HG03442 (cell line): ENCODE data around the gene MMRN2.
"Not testable (repeated sequence)": the region's sequence is repeated elsewhere in the genome, so short reads cannot be mapped to it uniquely, and the experiment has no call there.

Experiments
- ATAC-seq: cut with Tn5 transposase; IDR thresholded peaks from one replicate; pipeline ENCODE4 v1.9.1; 2021; ENCODE audit warnings: mild to moderate bottlenecking, moderate library complexity; ENCODE audit not compliant: unreplicated experiment

MMRN2 gene, protein sequence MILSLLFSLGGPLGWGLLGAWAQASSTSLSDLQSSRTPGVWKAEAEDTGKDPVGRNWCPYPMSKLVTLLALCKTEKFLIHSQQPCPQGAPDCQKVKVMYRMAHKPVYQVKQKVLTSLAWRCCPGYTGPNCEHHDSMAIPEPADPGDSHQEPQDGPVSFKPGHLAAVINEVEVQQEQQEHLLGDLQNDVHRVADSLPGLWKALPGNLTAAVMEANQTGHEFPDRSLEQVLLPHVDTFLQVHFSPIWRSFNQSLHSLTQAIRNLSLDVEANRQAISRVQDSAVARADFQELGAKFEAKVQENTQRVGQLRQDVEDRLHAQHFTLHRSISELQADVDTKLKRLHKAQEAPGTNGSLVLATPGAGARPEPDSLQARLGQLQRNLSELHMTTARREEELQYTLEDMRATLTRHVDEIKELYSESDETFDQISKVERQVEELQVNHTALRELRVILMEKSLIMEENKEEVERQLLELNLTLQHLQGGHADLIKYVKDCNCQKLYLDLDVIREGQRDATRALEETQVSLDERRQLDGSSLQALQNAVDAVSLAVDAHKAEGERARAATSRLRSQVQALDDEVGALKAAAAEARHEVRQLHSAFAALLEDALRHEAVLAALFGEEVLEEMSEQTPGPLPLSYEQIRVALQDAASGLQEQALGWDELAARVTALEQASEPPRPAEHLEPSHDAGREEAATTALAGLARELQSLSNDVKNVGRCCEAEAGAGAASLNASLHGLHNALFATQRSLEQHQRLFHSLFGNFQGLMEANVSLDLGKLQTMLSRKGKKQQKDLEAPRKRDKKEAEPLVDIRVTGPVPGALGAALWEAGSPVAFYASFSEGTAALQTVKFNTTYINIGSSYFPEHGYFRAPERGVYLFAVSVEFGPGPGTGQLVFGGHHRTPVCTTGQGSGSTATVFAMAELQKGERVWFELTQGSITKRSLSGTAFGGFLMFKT

DNA sequence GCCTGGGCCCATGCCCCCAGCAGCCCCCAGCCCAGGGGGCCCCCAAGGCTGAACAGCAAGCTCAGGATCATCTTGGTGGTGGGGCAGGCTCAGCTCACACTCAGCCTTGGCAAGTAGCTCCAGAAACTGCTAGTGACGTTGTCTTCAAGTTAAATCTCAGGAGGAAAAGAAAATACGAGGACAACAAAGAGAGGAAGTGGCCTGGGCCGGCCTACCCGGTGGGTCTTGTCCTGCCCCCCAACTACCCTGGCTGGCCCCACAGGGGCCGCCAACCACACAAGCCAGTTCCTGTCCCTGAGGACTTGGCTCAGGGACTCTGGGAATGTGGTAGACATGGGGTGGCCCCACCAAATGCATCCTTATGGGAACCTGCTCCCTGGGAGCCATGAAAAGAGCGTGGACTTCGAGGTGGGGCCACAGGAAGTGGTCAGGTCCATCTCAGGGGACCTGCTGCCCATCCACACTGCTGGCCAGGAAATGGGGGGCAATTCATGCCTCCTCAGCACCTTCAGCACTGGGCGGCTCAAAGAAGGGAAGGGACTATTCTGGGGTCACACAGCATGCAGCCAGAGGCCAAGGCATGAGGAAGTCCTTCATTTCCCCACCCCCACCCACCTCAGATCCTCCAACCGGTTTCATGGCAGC is at the start of gene MMRN2:
TSS of gene MMRN2 (minus strand) at position 145 of the 645 bp plus-strand sequence. CDS start at position 71, 74 bp downstream.
- no peak for ATAC-seq

DNA sequence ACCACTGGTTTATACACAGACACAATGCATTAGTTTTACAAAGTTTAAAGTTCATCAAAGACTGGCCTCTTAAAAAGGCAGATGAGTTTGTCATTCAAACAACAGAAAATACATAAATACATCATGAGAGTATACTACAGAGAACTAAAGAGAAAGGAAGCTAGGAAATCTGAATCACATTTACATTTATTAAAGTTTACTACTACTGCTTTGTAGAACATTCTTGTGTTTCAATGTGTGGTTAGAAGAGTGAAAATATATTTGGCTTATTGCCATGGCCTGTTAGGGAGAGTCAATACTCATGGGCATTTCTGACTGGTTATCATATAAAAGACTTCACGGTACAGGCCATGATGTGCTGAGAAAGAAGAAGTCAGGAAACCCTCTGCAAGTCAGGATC is 49.7 kb upstream of the MMRN2 start:
- not testable (repeated sequence) for ATAC-seq

DNA sequence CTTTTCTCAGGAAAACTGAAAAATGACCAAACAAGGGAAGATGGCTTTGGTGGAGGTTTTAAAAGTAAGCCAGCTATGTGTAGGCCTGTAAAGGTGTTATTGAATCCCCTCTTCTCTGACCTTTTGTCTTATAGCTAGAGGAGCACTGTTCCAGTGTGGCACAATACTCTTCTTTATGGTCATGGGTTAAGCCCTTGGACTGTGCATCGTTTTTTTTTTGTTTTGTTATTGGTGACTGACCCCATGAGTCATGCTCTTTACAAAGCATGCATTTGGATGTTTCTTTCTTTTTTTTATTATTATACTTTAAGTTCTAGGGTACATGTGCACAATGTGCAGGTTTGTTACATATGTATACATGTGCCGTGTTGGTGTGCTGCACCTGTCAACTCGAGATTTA is 43.1 kb upstream of the MMRN2 start:
- no peak for ATAC-seq

DNA sequence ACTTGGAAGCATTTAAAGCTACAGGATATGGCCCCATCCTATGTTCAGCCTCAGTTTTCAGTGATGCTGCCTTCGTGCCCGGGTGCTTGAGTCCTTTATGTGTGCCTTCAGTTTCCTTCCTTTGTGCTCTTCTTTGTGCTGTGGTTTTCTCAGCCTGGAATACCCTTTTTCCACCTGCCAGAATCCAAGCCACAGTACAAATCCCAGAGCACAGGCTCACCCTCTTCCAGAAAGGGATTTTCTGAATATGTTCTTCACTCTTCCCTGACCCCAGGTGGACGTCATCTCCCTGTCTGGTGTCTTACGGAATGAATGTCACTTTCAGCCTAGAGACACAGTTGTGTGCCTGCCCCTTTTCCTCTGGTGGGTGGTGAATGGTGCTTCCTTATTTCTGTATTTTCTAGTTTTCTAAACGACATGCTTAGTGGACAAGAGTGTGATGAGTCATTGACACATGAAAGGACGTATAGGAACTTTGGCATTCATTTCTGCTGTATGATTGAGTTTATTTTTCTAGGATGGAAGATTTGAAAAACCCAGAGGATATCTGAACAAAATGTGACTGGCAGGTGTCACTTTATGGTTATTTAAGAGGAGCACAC is 42.5 kb upstream of the MMRN2 start:
- ATAC-seq: not testable (repeated sequence)

DNA sequence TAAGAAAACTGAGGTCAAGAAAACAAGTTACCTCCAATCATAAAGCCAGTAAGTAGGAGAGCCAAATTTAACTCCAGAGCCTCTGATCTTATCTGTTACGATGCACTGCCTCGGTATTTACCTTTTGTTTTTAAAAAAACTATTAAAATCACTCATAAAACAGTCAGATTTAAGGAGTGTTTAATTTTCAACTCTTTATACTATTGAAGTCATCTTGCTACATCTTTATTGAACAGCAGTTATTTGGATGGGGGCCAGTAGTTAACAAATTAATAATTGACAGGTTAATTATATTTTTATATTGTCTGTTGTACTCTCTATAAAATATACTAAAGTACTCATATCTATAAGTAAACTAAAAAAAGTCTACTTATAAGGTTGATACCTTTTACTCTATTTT is 35.5 kb upstream of the MMRN2 start:
- ATAC-seq: no peak

DNA sequence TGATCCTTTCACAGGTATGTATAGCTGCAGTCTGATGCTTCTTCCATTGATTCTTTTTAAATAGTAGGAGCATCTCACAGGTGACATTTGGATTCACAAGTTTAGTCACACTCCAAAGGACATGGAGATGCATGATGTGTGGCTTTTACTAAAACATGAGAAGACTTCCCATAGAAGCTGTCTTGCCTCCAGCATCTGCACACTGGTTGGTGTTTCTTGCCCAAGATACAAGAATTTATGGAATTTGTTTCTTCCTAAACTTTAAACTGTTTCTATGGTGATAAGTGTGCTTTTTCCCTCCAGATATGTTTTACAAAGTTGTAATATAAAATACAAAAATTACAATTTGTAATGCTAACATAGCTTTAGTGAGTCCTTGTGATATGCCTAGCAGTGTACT is 35.0 kb upstream of the MMRN2 start:
- no peak for ATAC-seq

DNA sequence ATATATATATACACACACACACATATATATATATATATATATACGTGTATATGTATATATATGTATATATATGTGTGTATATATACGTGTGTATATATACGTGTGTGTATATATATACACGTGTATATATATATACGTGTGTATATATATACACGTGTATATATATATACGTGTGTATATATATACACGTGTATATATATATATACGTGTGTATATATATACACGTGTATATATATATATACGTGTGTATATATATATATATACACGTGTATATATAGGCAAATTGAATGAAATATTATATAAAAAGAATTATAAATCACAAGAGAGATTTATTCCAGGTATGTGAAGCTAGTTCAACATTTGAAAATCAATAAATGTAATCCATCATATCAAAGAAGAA is 33.9 kb upstream of the MMRN2 start:
- not testable (repeated sequence) for ATAC-seq

DNA sequence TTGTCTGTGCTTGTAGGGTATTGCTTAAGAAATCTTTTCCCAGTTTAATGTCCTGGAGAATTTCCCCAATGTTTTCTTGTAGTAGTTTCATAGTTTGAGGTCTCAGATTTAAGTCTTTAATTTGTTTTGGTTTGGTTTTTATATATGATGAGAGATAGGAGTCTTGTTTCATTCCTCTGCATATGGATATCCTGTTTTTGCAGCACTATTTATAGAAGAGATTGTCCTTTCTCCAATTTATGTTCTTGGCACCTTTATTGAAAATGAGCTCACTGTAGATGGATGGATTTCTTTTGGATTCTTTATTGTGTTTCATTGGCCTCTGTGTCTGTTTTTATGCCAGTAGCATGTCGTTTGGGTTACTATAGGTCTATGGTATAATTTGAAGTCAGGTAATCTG is 31.1 kb upstream of the MMRN2 start:
- ATAC-seq: no peak

DNA sequence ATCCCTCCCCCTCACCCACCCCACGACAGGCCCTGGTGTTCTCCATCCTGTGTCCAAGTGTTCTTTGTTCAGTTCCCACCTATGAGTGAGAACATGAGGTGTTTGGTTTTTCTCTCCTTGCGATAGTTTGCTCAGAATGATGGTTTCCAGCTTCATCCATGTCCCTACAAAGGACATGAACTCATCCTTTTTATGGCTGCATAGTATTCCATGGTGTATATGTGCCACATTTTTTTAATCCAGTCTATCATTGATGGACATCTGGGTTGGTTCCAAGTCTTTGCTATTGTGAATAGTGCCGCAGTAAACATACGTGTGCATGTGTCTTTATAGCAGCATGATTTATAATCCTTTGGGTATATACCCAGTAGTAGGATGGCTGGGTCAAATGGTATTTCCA is 27.1 kb upstream of the MMRN2 start:
- not testable (repeated sequence) for ATAC-seq

DNA sequence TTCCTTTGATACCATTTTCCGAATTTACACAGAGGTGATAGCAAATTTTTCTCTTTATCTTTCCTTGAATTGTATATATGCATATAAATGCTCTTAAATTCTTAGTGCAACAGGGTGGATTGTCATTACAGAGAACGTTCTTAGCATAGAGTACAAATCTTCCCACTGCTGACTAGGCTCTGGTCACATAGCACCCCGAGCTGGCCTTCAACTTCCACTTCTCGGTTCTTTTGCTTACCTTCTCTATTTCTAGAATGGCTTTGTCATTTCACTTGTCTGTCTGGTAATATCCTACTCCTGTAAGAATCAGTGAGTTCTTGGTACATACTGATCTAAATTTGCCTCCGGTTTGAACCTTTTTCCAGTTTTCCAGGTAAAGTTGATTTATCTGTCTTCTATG is 24.3 kb upstream of the MMRN2 start:
- no peak for ATAC-seq

DNA sequence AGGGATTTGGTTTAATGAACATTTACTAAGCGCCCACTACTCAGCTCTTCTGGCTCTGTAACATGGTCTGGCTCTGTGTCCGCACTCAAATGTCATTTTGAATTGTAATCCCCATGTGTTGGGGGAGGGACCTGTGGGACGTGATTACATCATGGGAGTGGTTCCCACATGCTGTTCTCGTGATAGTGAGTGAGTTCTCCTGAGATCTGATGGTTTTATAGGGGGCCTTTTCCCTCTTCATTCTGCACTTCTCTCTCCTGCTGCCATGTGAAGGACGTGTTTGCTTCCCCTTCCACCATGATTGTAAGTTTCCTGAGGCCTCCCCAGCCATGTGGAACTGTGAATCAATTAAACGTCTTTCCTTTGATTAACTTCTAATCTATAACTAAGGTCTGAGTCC is 23.6 kb upstream of the MMRN2 start:
- not testable (repeated sequence) for ATAC-seq

DNA sequence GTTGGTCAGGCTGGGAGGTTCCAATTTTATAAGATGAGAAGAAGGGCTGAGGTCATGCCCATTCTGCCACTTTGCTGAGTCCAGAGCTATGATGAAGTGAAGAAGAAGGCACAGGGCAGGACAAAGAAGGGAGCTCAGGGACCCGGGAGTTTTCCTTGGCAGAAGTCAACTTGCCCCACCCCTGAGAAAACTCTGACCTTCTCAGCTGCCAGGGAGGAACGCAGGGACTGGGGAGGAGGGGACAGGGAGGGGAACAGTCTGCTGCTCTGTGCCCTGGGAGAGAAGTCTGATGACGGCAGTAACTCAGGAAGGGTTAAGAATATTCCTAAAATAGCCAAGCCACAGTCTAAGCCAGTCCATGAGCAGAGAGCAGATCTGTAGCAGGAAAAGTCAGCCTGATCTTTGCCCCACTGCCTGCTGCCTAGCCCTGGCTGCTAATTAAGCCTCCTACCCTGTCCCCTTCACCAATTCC is 22.6 kb upstream of the MMRN2 start:
- no peak for ATAC-seq

DNA sequence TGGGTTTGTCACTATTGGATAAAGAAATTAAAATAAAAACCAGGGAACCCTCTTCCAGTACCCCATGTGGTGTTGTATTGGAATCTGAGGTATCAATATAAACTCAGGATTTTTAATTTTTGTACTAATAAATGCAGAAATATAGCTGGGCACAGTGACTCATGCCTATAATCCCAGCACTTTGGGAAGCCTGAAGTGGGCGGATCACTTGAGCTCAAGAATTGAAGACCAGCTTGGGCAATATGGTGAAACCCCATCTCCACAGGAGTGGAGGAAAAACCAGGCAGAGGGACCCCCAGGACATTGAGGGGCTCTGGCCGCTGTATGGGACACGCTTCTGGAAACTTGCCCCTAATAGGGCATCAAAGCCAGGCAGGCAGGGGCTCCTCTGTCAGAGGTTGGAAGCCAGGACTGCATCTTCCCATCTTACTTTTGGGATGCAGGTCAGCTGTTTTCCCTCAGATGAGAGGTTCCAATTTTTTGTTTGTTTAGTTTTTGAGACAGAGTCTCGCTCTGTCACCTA is 21.9 kb upstream of the MMRN2 start:
- no peak for ATAC-seq

DNA sequence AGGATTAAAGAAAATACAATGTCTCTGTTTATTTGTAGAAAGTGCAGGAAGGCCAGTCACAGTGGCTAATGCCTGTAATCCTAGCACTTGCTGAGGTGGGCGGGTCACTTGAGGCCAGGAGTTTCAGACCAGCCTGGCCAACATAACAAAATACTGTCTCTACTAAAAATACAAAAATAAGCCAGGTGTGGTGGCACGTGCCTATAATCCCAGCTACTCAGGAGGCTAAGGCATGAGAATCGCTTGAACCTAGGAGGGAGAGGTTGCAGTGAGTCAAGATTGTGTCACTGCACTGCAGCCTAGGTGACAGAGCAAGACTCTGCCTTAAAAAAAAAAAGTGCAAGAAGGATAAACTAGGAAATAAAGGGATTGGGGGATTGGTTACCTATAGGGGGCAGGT is 21.0 kb upstream of the MMRN2 start:
- not testable (repeated sequence) for ATAC-seq

DNA sequence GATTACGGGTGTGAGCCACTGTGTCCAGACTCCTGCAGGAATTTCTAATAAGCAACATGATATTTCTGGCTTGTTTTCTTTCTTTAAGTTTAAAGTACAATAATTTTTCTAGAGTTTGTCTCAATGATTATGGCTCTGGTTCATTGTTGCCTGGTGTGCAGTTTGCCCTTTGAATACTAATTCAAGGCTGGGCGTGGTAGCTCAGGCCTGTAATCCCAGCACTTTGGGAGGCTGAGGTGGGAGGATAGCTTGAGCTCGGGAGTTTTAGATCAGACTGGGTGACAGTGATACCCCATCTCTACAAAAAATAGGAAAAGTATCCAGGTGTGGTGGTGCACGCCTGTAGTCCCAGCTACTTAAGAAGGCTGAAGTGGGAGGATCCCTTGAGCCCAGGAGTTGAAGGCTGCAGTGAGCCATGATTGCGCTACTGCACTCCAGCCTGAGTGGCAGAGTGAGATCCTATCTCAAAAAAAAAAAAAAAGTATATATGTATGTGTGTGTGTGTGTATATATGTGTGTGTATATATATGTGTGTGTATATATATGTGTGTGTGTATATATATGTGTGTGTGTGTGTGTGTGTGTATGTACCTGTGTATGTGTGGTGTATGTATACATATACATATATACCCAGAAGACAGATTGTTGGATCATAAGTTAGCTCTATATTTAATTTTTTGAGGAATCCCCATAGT is 19.1 kb upstream of the MMRN2 start:
- no peak for ATAC-seq

DNA sequence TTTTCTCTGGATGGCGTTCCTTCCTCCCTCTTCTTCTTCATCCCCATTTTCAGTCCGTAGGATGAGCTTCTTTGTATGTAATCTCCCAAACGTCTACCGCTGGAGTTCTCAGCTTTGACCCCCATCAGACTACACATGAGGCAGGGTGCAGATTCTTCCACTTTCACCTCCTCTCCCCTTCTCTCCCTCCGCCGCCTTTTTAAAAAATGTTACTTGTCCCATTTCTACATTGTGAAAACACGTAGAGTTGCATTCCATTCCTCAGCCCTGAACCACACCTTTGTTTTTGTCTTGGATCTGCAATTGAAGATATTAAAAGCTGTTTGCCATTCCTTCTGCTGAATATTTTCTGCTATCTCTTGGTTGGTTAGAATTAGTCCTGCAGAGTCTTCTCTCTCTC is 17.1 kb upstream of the MMRN2 start:
- ATAC-seq: no peak

DNA sequence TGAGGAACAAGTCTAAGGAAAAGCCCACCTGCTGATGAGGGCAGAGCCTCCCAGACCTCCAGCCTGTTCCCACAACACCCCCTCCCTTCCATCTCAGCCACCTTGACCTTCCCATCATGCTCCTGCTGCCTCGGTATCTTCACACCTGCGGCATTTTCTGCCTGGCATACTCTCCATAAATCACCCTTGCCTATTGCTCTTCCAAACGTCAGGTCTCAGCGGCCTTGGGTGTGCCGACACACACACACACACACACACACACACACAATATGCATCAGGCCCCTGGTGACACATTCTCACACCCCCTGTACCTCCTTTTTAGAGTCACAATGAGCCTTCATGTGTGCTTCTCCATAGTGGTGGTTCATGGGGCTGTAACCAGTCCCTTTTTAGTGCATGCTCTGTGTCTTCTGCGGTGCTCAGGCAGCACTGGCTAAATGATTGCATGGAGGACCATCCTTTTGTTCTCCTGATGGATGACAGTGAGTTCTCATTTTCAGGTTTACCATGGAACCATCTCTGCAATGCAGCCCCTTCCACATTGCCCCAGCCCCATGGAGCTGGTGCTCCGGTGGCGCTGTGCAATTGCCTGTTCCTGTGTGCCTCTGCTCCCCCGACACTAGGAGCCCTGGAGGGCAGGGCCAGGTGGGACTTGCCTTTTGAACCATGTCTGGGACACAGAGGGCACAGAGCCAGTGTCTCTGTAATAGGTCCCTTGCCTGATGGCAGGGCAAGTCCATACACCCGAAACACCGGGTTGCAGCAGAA is 15.4 kb upstream of the MMRN2 start:
- ATAC-seq: no peak

DNA sequence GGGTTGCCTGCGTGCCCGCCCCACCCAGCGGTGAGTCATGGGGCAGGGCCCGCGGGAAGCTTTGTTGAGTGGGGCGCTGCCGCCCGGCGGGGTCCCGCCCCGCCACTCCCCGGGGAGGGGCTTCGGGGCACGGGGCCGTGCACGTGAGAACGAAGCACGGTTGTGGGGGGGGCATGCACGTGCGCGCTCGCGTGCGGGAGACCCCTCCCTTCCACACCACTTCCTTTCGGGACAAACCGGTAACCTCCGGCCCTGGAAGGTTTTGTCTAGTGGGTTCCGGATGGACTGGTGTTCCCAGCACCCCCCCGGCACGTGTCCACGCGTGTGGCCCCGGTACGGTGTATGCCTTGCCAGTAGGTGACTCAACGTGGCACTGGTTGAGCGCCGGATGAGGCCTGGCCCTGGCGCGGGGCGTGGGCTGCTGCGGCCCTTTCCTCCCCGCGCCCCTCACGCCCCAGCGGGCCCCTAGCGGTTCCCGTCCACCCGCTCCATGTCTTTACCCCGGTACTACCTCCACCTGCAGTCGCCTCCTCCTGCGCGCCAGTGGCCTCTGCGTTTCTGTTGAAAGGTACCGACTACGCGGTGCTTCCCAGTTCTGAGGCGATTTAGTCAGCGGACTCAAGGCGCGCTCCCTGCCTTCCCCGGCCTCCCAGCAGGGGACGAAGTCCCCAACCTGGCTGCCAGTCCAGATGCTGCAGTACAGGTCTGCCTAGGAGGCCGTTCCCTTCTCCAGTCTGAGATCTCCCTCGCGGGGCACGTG is 14.0 kb upstream of the MMRN2 start:
- ATAC-seq: peak; percentile 74

DNA sequence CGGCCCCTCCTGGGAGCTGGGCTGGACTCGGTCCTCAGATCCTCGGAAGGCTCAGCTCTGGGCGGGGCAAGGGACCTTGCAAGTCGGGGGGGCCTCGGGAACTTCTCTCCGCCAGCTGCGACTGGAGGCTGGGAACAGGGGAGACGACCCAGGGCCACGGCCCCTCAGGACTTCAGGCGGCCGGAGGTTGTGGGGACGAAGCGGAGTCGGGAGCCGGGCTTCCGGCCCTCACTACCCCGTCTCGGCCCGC is 13.5 kb upstream of the MMRN2 start:
- ATAC-seq: no peak
